Measurements from ENCODE around the gene NMRAL1. TPM values are rescaled to one million over a fixed set of nuclear protein-coding genes. Genes with fewer than 3 reads are reported as not detected.

The NMRAL1 gene
- polyA plus RNA-seq, 5 donors = 32.9 to 51.1 (median 42.7) TPM

GRCh38 chr16:4507588-4508345 is 33.3 kb upstream of the NMRAL1 start:
- DNase-seq = no peak

GRCh38 chr16:4506450-4506849 is 32.0 kb upstream of the NMRAL1 start:
- peak; percentile 47 to 60 for DNase-seq

- DNase-seq = no peak
Measured at GRCh38 chr16:4505356-4506147, 31.1 kb upstream of the NMRAL1 start.

- DNase-seq = no peak
Measured at GRCh38 chr16:4501071-4501478, 26.6 kb upstream of the NMRAL1 start.

DNA sequence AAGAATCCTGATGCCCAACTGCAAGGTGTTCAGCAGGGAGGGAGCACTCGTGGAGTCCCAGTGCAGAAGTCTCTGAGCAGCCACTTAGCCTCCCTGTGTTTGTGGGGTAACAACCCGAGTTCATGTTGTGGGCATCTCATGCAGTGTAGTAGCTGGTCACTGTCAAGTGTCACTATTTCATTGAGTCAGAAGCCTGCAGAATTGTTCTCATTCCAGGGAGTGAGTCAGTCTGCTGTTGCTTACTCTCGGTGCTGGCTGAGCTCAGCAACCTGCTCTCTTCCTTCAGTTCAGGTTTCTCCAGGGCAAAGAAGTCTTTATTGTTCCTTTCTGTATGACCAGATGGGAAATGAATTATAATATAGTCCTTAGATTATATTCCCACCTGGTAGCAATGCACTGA is 25.8 kb upstream of the NMRAL1 start:
- DNase-seq = no peak

DNA sequence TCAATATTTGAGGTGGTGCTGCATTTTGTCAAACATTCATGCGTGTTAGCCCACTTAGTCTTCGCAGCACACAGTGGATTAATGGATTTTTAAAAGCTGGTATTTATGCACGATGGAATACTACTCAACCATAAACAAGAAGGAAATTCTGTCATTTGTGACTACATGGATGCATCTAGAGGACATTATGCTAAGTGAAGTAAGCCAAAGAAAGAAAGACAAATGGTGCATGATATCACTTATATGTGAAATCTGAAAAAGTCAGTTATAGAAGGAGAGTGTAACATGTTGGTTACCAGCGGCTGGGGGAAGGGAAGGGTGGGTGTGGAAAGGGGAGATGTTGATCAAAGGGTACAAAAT is 24.8 kb upstream of the NMRAL1 start:
- DNase-seq = no peak

GRCh38 chr16:4498546-4499195 is 24.2 kb upstream of the NMRAL1 start:
- no peak for DNase-seq

DNA sequence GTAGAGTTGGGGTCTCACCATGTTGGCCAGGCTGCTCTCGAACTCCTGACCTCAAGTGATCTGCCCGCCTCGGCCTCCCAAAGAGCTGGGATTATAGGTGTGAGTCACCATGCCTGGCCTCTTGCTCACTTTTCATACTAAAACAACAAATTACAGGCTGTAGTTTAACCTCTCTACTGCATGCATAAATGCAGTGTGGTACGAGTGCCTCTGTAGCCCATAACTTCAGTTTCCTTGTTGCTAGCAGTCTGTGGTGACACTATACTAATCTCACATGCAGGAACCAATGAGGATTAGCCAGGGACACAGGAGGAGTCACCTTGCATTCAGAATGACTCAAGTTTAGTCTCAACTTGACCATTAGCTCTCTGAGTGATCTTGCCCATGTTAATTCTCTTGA is 21.9 kb upstream of the NMRAL1 start:
- DNase-seq = no peak

GRCh38 chr16:4495766-4496165 is 21.3 kb upstream of the NMRAL1 start:
- no peak for DNase-seq

DNA sequence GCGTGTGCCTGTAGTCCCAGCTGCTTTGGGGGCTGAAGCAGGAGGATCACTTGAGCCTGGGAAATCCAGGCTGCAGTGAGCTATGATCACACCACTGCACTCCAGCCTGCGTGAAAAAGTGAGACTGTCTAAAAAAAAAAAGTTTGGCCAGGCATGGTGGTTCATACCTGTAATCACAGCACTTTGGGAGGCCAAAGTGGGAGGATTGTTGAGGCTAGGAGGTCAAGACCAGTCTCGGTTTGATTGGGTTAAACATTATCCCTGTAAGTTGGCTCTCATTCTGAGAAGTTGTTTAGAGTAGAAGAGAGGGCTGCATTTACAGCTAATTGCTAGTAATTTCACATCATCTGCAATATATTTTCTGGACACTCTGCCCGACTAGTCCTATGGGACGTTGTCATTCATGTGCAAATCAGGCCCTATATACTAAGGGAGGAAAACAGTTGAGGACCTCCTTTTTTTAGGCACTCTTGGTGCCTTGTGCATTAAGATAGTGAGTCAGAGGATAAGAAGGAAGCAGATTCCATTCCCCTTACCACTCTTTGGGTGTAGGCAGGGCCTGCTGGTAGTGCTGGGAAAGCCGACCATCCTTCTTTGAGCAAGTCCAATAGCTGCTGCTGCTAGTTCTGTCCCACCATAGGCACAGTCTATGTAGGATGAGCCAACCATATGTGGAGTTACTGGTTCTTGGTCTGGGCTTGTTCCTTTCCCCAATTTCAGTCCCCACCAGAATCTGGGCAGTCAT is 20.5 kb upstream of the NMRAL1 start:
- DNase-seq = no peak

DNA sequence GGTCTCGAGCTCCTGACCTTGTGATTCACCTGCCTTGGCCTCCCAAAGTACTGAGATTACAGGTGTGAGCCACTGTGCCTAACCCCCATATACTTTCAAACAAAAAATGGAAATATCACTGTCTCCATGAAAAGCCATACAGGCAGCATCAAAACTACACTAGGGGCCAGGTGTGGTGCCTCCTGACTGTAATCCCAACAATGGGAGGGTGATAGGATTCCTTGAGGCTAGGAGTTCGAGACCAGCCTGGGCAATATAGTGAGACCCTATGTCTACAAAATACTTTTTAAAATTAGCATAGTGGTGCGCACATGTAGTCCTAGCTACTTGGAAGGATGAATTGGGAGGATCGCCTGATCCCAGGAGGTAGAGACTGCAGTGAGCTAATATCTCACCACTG is 17.5 kb upstream of the NMRAL1 start:
- no peak for DNase-seq

DNA sequence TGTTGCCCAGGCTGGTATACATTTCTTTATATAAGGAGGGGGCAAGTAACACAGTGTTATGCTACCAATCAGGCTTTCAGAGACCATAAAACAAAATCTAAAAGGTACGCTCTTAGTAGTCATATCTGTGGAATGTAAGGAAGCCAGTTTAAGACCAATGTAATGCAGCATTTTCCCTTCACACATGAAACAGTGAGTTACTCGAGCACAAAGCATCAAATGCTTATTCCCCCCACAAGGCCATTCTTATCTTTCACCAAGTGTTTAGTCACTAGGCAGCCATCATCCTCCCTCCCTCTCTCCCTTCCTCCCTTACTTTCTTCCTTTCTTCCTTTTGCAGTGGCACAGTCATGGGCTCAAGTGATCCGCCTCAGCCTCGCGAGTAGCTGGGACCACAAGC is 14.6 kb upstream of the NMRAL1 start:
- no peak for DNase-seq

- DNase-seq = no peak
Measured at GRCh38 chr16:4488499-4488967, 14.1 kb upstream of the NMRAL1 start.

GRCh38 chr16:4487955-4488498 is 13.6 kb upstream of the NMRAL1 start:
- peak in 1 of 2 donors; percentile 27 for DNase-seq

DNA sequence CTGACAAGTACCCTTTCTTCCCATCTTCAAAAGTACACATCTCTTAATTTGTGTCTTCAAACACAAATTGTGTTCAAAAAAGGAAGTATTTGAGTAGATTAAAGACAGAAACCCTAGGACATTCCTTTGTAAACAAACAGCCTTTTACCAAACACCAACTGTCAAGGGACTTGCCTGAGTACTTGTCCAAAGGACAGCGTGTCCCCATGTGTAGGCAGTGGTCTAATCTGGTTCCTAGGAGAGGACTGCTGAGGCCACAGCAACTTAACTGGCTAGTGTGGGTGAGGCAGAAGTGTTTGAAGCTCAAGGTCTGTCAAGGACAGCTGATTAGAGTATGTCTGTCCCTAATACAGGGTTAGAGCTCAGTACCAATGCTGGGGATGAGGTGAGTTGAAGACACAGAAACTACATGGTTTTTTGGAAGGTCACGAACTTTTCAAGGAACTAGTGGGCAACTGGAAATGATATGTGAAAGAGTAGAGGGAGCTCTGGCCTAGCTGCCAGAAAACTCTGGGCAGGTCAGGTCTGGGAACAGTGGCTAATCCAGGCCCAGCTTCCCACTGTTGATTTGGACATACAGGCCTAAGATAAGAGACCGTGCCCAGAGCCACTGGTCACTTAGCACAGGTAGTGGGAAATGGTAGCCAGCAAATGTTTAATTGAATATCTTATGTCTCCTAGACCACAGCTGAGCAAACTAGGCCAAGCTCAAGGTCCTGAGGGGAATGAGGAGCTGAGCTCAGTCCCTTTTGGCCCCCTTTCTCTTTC is 11.9 kb upstream of the NMRAL1 start:
- DNase-seq = no peak

DNA sequence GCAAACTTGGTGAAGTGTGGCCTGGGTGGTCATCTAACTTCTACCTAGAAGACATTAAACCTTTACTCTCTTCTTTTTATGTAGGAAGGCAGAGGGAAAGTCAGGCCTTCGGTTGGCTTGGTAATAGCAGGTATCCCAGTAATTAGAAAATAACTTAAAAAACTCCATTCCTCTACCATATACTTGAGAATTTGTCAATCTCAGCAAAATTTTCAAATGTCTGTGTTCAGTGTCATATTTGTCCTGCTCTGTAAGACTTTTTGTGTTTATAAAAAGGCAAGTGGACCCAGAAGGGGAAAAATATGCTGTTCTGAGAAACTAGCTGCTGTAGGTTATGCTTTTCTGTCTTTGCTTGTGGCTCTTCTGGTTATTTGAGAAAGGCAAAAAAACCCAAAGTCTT is 7.5 kb upstream of the NMRAL1 start:
- no peak for DNase-seq

DNA sequence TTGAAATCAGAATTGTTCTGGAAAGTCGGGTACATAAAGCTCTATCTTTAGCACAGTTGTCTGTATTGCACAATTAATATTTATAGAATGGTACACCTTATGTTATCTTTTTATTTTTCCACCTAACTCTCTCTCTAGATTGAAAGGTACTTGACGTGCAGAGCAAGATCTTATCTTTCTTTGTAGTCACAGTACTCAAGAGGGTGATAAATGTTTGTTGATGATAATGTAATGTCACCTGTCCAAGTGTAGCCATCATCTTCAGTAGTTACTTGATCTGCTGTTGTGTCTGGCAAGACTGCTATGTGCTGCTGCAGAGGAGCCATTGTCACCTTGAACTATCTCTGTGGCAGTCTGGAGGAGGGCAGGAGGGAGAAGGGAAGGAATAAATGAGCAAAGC is 7.1 kb upstream of the NMRAL1 start:
- no peak for DNase-seq

DNA sequence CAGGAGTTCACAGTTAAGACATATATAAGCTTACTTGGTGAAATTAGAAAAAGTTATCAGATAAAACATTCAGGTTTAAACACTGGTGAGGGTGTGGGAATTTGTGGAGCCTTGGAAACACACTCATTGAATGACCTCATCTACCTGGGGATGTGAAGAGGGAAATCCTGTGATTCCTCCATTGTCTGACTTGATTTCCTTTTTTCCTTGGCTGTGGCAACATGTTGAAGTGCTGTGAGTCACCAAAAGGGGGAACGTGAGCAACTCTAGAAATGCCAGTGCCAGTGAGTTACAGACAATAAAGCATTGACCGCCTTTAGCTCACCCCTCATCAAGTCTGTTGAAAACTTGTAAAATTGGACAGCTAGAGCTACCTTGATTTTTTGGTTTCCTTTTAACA is 3.5 kb upstream of the NMRAL1 start:
- no peak for DNase-seq

DNA sequence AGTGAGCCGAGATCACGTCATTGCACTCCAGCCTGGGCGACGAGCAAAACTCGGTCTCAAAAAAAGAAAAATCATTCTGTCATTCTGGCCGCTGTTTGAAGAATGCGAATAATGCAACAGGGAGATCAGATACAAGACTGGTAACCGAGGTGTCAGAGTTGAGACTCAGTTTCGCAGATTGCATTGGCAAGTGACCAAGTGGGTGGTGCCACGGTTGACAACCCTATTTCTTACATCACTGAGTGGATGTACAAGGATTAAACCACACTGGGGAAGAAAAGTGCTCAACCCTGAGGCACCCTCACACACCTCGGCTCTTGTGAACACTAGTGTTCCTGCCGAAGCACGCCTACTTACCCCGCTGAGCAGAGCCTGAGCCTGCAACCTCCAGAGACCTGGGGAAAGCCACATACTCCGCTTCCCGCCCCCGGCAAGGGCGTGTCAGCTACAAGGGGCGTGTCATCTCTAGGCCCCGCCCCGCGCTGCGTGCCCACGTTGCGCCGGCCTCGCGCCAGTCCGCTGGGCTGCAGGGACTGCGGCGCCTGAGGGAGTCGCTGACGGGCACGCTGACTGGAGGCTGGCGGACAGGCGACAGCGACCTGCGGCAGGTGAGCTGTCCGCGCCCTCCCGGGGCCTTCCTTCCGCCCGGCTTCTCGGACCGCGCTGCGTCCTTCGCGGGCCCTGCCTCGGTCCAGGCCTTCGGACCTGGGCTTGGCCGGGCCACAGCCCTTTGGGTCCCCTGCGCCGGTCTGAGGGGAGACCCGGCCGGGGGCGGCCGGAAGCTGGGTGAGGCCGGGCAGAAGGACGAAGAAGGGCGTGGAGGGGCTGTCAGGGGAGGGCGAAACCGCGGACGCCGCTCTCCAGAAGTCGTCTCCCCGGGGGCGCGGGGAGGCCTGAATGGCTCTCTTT is 1.7 kb upstream of the NMRAL1 start, which contains the start of gene HMOX2:
HMOX2 (plus strand) TSS at position 519 of the 909 bp plus-strand sequence. CDS start 29,127 bp downstream, outside the sequence.
- peak; percentile 88 to 90 for DNase-seq

GRCh38 chr16:4472880-4473279 is 1.5 kb downstream of the NMRAL1 start:
- no peak for DNase-seq
